PC-9 (cell line): ENCODE results near the gene PWWP2B.

Source experiments
- CTCF ChIP-seq: fragments of 200-600 bp; sonication (generic); conservative IDR thresholded peaks from 2 replicates; pipeline ENCODE4 v1.6.1; 2017; ENCODE audit warnings: mixed run types, antibody characterized with exemption, mild to moderate bottlenecking, moderate library complexity
- EZH2 ChIP-seq: fragments of 200-600 bp; sonication (generic); IDR thresholded peaks from 2 replicates; pipeline ENCODE4 v1.8.0; 2017; ENCODE audit warnings: antibody characterized with exemption, low read depth

- TF ChIP-seq CTCF (no peak), EZH2 (no peak)
These were observed 9.8 kb downstream of the PWWP2B start for GRCh38 chr10:132406750-132407149.
